Loucy (cell line): ENCODE measurements around the gene ATN1.

Experiments
- H2AFZ ChIP-seq: fragments of 200-600 bp; sonication (generic); 2 replicates; pipeline ENCODE4 v1.6.0; 2016; ENCODE audit warnings: antibody characterized with exemption, mild to moderate bottlenecking, low read length, moderate library complexity
- H3F3A ChIP-seq: fragments of 200-600 bp; 2 replicates; pipeline ENCODE4 v1.6.0; 2016; ENCODE audit warnings: antibody characterized with exemption, low read depth, mild to moderate bottlenecking
- H3K27me3 ChIP-seq: fragments of 200-600 bp; sonication (generic); 2 replicates; pipeline ENCODE4 v1.6.1; 2014; ENCODE audit warnings: low read length, mild to moderate bottlenecking; ENCODE audit not compliant: insufficient read depth, poor library complexity, severe bottlenecking
- H3K36me3 ChIP-seq: fragments of 200-600 bp; sonication (generic); 2 replicates; pipeline ENCODE4 v1.6.1; 2016; ENCODE audit warnings: low read length; ENCODE audit not compliant: insufficient read depth
- H3K4me1 ChIP-seq: fragments of 200-600 bp; sonication (generic); 2 replicates; pipeline ENCODE4 v1.5.1; 2014; ENCODE audit warnings: low read length, mild to moderate bottlenecking; ENCODE audit not compliant: insufficient read depth, poor library complexity, severe bottlenecking
- H3K4me2 ChIP-seq: fragments of 200-600 bp; sonication (generic); 2 replicates; pipeline ENCODE4 v1.6.0; 2014; ENCODE audit warnings: antibody characterized with exemption, low read length, low read depth, mild to moderate bottlenecking; ENCODE audit not compliant: poor library complexity, severe bottlenecking
- H3K4me3 ChIP-seq: fragments of 200-600 bp; sonication (generic); 2 replicates; pipeline ENCODE4 v1.5.1; 2014; ENCODE audit warnings: low read length, mild to moderate bottlenecking, mixed read lengths; ENCODE audit not compliant: poor library complexity, severe bottlenecking
- H3K79me2 ChIP-seq: fragments of 200-600 bp; sonication (generic); 2 replicates; pipeline ENCODE4 v1.6.1; 2014; ENCODE audit warnings: low read length; ENCODE audit not compliant: insufficient read depth
- H3K9ac ChIP-seq: fragments of 200-600 bp; sonication (generic); 2 replicates; pipeline ENCODE4 v1.6.0; 2014; ENCODE audit warnings: mild to moderate bottlenecking, low read depth, low read length, moderate library complexity; ENCODE audit not compliant: poor library complexity, severe bottlenecking
- H3K9me2 ChIP-seq: fragments of 200-600 bp; sonication (generic); replicated peaks from 2 replicates; pipeline ENCODE4 v1.6.1; 2016; ENCODE audit warnings: low read depth, low read length, mixed read lengths
- H3K9me3 ChIP-seq: fragments of 200-600 bp; sonication (generic); 2 replicates; pipeline ENCODE4 v1.6.1; 2014; ENCODE audit warnings: mild to moderate bottlenecking, antibody characterized with exemption, low read length, low read depth; ENCODE audit not compliant: insufficient read depth
- H4K20me1 ChIP-seq: fragments of 200-600 bp; sonication (generic); 2 replicates; pipeline ENCODE4 v1.6.0; 2014; ENCODE audit warnings: antibody characterized with exemption, low read length, mild to moderate bottlenecking; ENCODE audit not compliant: insufficient read depth, poor library complexity, severe bottlenecking
- EZH2phosphoT487 ChIP-seq: fragments of 200-600 bp; IDR thresholded peaks from 2 replicates; pipeline ENCODE4 v1.6.1; 2018; ENCODE audit warnings: antibody characterized with exemption, mild to moderate bottlenecking, moderate library complexity, borderline replicate concordance
- TF ChIP-seq, protein P1 (sequence below): fragments of 200-600 bp; sonication (generic); conservative IDR thresholded peaks from 2 replicates; pipeline ENCODE4 v1.5.1; 2014; ENCODE audit warnings: mild to moderate bottlenecking, antibody characterized with exemption, low read length

Gene ATN1

DNA sequence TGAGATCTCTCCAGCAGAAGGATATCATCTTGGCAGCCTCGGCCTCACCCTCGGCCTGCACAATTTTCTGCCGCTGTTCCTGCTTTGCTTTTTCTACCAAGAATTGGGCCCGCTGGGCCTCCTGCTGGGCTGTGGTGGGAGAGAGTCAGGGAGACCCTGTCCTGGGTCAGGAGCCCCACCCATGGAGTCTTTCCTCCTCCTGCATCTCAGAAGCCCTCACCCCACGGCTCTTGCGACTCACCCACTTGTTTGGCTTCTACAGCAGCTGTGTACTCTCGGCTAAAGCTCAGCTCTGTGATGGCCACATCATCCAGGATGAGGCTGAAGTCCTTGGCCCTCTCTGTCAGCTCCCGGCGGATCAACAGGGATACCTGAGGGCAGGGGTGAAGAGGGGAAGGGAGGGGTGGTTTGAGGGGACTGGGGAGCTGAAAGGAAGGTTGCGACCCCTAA is 39.9 kb downstream of the ATN1 start:
- Histone ChIP-seq H3K36me3 (peaks cover 27% of the 10 kb centered on the region; the same call in 1 of the 2 replicates), H3K4me2 (peak overlapping the region; percentile 99), H3K9me3 (no peaks in the 10 kb centered on the region), H2AFZ (no peak overlapping the region), H3K4me3 (no peak overlapping the region), H4K20me1 (peaks cover 17% of the 10 kb centered on the region), H3K79me2 (peaks cover 56% of the 10 kb centered on the region), H3K4me1 (peaks cover 34% of the 10 kb centered on the region), H3F3A (peaks cover 13% of the 10 kb centered on the region), H3K27me3 (no peaks in the 10 kb centered on the region), H3K9me2 (no peaks in the 10 kb centered on the region), H3K9ac (no peak overlapping the region)
- TF ChIP-seq EZH2phosphoT487: no peak
- TF ChIP-seq, protein P1, sequence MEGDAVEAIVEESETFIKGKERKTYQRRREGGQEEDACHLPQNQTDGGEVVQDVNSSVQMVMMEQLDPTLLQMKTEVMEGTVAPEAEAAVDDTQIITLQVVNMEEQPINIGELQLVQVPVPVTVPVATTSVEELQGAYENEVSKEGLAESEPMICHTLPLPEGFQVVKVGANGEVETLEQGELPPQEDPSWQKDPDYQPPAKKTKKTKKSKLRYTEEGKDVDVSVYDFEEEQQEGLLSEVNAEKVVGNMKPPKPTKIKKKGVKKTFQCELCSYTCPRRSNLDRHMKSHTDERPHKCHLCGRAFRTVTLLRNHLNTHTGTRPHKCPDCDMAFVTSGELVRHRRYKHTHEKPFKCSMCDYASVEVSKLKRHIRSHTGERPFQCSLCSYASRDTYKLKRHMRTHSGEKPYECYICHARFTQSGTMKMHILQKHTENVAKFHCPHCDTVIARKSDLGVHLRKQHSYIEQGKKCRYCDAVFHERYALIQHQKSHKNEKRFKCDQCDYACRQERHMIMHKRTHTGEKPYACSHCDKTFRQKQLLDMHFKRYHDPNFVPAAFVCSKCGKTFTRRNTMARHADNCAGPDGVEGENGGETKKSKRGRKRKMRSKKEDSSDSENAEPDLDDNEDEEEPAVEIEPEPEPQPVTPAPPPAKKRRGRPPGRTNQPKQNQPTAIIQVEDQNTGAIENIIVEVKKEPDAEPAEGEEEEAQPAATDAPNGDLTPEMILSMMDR: no peak

DNA sequence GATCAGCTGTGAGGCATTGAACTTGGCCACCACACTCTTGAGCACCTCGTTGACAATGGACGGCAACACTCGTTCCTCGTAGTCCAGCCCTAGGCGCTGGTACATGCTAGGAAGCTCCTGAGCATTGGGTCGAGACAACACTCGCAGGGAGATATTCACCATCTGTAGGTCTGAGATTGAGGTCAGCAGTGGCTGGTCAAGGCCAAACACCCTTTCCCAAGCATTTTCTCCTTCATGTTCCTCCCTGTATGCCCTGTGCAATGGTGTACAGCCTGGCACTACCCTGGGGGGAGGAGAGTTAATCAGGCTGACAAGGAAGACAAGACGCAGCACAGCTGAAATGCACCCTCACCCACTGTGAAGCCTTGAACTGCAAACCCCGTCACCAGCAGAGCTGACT is 40.7 kb downstream of the ATN1 start:
- Histone ChIP-seq H4K20me1 (peaks cover 17% of the 10 kb centered on the region), H3F3A (peaks cover 13% of the 10 kb centered on the region), H3K79me2 (peaks cover 62% of the 10 kb centered on the region), H3K27me3 (no peaks in the 10 kb centered on the region), H3K4me1 (peaks cover 34% of the 10 kb centered on the region), H3K9ac (peak overlapping the region; percentile 96), H2AFZ (no peak overlapping the region), H3K9me3 (no peaks in the 10 kb centered on the region), H3K36me3 (peaks cover 27% of the 10 kb centered on the region; the same call in 1 of the 2 replicates), H3K4me2 (peak overlapping the region; percentile 99), H3K9me2 (no peaks in the 10 kb centered on the region), H3K4me3 (peak overlapping the region; percentile 89)
- TF ChIP-seq, protein P1: no peak
- TF ChIP-seq EZH2phosphoT487: no peak

DNA sequence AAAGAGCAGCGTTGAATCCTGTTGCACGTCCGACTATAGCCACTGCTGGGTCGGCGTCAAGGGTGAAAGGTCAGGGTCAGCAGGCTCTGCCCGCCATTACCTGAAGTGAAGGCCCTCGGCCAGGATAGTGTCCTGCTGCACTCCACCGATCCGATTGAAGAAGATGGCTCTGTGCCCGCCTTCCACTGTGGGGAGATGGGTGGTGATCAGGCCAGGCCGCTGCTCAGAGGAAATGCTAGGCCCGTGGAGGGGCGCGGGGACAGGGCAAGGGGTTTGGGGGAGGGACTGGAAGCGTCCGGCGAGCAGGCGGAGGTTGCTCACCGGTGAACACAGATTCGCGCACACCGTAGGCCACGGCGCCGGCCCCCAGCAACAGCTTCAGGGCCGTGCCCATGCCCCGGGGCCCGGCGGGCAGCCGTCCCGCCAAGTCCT is 42.4 kb downstream of the ATN1 start:
- TF ChIP-seq, protein P1: no peak
- TF ChIP-seq EZH2phosphoT487: no peak
- peak overlapping the region; percentile 89 for H3K4me3 ChIP-seq
- peaks cover 9% of the 10 kb centered on the region for H3F3A ChIP-seq
- H3K36me3 ChIP-seq: peaks cover 37% of the 10 kb centered on the region; the same call in 1 of the 2 replicates
- peak overlapping the region; percentile 96 for H3K9ac ChIP-seq
- H2AFZ ChIP-seq: 0 out of 2 replicates have a peak overlapping the region, but pooled peaks have one; percentile 44
- H4K20me1 ChIP-seq: peaks cover 17% of the 10 kb centered on the region
- peak overlapping the region; percentile 99 for H3K4me2 ChIP-seq
- H3K4me1 ChIP-seq: peaks cover 28% of the 10 kb centered on the region
- no peaks in the 10 kb centered on the region for H3K9me3 ChIP-seq
- H3K9me2 ChIP-seq: no peaks in the 10 kb centered on the region
- H3K27me3 ChIP-seq: no peaks in the 10 kb centered on the region
- H3K79me2 ChIP-seq: peaks cover 62% of the 10 kb centered on the region
